HG02763 (cell line): ENCODE data around the gene IRAK1BP1.
"Not testable (repeated sequence)": the region's sequence is repeated elsewhere in the genome, so short reads cannot be mapped to it uniquely, and the experiment has no call there.

ENCODE experiments used
- ATAC-seq: cut with Tn5 transposase; IDR thresholded peaks from one replicate; pipeline ENCODE4 v1.9.1; 2021; ENCODE audit warnings: mild to moderate bottlenecking, moderate library complexity; ENCODE audit not compliant: unreplicated experiment

The IRAK1BP1 gene, protein sequence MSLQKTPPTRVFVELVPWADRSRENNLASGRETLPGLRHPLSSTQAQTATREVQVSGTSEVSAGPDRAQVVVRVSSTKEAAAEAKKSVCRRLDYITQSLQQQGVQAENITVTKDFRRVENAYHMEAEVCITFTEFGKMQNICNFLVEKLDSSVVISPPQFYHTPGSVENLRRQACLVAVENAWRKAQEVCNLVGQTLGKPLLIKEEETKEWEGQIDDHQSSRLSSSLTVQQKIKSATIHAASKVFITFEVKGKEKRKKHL

DNA sequence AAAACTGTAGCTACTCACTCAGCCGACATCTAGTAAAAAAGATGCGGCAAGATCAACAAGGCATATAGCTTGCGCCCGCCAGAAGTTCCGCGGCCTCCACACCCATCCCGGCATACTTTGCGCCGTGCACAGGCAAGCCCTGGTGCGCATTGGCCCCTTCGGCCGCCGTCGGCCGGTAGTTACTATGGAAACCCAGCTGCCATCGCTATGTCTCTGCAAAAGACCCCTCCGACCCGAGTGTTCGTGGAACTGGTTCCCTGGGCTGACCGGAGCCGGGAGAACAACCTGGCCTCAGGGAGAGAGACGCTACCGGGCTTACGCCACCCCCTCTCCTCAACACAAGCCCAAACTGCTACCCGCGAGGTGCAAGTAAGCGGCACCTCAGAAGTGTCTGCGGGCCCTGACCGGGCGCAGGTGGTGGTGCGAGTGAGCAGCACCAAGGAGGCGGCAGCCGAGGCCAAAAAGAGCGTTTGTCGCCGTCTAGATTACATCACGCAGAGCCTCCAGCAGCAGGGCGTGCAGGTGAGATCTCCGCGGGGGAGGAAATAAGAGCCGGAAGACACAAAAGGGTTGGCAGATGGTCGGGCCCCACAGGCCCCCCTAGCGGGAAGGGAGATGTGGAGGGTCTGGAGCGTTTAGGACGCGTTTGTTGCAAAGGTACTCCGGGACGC is at the start of gene IRAK1BP1:
TSS of gene IRAK1BP1 (plus strand) at position 182 of the 671 bp plus-strand sequence. CDS start at position 208, 26 bp downstream.
- peak; percentile 98 for ATAC-seq

GRCh38 chr6:78824045-78824444 is 43.3 kb upstream of the IRAK1BP1 start:
- ATAC-seq, result no peak

- ATAC-seq, result no peak
Observed at GRCh38 chr6:78829407-78829806, 37.9 kb upstream of the IRAK1BP1 start.

DNA sequence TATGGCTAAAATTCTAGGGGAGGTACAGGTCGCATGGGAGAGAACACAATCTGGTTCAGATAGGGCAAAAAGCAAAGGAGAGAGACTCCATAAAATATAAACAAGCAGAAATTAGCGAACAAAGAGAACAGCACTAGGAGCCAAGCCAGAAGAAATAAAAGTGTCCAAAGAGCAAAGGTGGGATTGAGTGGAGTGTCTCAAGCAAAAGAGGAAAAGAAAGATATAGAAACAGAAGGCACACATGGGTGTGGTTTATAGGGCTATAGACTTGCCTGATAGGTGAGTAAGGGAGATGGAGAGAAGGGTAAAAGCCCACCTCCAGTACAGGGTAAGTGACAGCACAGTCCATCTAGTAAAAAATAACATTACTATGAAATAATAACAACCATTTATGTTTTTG is 36.5 kb upstream of the IRAK1BP1 start:
- ATAC-seq, result no peak

DNA sequence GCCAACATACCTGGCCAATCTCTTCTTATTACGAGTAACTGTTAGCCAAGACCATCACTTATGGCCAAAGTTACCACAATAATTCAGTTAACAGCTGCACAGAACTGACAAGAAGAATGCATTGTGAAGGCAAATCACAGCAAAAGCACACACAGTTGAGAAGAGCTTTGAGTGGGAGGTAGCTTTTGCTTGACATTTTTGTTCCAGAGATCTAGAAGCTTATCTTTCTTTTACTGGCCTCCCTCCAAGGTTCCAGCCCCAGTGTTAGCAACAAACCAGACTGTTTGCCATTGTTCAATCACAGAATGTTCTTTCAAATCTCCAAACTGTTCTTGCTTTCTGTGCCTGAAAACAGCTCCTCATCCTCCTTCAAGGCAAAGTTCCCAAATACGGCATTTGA is 35.9 kb upstream of the IRAK1BP1 start:
- ATAC-seq, result no peak

- peak; percentile 48 for ATAC-seq
Observed at GRCh38 chr6:78832091-78832808, 35.1 kb upstream of the IRAK1BP1 start.

DNA sequence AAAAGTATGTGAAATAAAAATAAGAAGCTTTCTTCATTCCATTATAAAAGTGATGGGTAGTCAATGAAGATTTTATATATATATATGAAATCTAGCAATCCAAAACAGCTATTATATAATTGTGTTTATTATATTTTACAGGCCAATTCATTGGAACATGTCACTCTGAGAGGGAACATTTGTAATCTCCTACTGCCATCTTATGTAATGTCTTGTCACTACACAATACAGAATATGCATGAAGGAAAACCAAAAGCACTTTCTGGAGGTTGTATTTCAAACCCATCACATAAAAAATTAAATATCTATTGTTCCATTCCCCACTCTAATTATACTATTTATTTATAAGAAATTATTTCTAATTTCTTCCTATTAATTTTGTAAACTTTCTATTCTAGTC is 31.5 kb upstream of the IRAK1BP1 start:
- no peak for ATAC-seq

GRCh38 chr6:78836598-78836997 is 30.8 kb upstream of the IRAK1BP1 start:
- no peak for ATAC-seq

- no peak for ATAC-seq
Observed at GRCh38 chr6:78841111-78841510, 26.2 kb upstream of the IRAK1BP1 start.

DNA sequence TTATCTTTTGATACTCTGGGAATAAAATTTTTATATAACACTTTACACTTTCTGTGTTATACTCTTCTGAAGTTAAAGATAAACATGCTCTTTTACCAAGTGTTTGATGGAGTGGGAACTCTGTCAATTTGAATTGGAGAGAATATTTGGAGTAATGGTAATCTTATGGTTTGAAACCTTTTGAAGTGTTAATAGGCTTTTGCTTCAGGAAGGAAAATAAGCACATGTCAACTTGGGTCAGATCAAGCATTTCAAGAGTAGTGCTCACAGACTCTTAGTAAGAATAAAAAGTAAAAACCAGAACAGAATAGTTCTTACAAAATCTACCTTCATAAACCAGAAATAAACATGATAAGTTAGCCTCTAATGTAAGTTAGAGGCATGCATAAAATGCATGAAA is 24.4 kb upstream of the IRAK1BP1 start:
- no peak for ATAC-seq

GRCh38 chr6:78844899-78845298 is 22.5 kb upstream of the IRAK1BP1 start:
- no peak for ATAC-seq

GRCh38 chr6:78845567-78845966 is 21.8 kb upstream of the IRAK1BP1 start:
- ATAC-seq, result no peak

- ATAC-seq, result no peak
Observed at GRCh38 chr6:78850621-78851020, 16.7 kb upstream of the IRAK1BP1 start.

- no peak for ATAC-seq
Observed at GRCh38 chr6:78851156-78851555, 16.2 kb upstream of the IRAK1BP1 start.

GRCh38 chr6:78854546-78854945 is 12.8 kb upstream of the IRAK1BP1 start:
- no peak for ATAC-seq

DNA sequence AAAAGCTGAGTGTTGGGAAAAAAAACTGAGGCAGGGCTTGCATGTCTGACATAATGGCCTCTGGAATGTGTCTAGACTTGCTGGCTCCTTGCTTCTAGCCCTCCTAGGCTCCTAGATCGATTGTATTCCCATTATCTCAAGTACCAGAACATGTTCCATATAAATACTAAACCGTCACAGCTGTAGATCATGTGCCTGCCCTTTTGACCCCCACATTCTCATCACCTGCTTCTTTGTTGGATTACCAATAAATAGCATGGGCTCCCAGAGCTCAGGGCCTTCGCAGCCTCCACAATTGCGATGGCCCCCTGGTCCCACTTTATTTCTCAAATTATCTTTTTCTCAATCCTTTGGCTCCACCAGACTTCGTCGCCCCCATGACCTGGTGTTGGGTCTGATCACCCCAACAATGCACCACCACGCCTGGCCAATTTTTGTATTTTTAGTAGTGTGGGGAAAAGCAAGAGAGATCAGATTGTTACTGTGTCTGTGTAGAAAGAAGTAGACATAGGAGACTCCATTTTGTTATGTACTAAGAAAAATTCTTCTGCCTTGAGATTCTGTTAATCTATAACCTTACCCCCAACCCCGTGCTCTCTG is 8.9 kb upstream of the IRAK1BP1 start:
- ATAC-seq, result not testable (repeated sequence)

DNA sequence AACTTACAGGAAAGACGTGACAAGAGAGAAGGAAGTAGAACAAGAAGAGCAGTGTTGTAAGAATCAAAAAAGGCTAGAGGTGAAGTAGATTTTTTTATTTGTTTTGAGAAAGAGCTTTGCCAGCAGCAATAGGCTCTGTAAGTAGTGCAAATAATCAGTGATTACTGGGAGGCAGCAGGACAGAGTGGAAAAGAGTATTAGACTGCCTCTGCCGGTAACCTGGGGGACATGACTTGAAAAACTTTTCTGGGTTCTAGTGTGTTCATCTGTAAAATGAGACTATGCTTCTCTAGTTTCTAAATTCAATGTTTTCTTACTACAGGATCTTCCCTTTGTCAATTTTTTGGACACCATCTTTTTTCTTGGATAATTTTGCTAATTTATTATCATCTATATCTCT is 5.8 kb upstream of the IRAK1BP1 start:
- no peak for ATAC-seq

GRCh38 chr6:78863576-78863975 is 3.8 kb upstream of the IRAK1BP1 start:
- no peak for ATAC-seq

GRCh38 chr6:78864957-78865356 is 2.4 kb upstream of the IRAK1BP1 start:
- ATAC-seq, result no peak

DNA sequence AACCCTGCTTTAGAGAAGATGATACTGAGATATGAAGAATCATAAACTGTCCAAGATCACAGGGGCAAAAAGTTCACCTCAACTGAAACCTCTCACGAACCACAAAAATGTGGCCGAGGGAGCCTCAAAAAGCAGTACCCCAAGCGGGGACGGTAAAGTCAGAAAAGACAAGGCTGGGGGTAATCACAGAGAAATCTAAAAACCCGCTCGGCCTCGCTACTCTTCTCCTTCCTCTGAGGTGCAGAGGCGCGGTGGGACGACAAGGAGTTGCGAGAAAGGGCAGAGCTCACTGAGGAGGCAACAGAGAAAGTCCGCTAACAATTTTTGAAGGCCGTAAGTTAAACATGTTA is 356 bp upstream of the IRAK1BP1 start:
- ATAC-seq, result peak; percentile 27

DNA sequence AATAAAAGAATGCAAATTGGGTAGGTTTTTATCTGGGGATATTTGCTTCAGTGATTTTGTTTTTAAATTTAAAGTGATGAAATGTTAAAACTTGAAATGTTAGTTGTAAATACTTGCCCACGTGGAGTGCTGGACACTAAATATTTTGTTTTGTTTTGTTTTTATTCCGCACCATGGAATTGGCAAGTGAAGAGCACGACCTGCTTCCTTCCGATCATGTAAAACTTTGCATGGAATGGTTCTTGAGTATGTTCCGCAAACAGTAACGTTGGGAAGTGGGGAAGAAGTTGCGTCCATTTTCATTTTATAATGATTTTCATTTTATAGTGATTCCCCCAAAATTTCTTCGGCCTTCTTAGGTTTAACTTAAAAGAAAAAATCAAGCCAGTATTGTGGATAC is 765 bp downstream of the IRAK1BP1 start:
- no peak for ATAC-seq

DNA sequence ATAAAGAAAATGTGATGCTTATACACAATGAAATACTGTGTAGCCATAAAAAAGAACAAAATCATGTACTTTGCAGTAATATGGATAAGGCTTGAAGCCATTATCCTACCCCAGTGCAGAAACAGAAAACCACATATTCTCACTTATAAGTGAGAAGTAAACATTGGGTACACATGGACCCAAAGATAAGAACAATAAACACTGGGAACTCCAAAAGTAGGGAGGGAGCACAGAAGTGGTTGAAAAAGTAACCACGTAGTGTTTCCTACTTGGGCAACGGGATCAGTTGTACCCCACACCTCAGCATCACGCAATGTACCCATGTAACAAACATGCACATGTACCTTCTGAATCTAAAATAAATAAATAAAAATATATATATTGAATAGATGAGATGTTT is 8.2 kb downstream of the IRAK1BP1 start:
- ATAC-seq, result no peak
